Lower lobe of right lung (tissue), 2 donors: Measurements from ENCODE around the gene SNX8. TPM values are rescaled to one million over a fixed set of nuclear protein-coding genes. Genes with fewer than 3 reads are reported as not detected.
A peak's percentile ranks its signal among the peaks of the same experiment; 100 is the strongest.

Experiments used
- ATAC-seq, 2 donors: fragments of 200-7000 bp; cut with Tn5 transposase; one replicate each; pipeline ENCODE4 v1.9.1; 2020 to 2022; ENCODE audit warnings: mild to moderate bottlenecking in 2 of 2, moderate library complexity in 2 of 2
- DNase-seq: peaks from one replicate; pipeline ENCODE4 v3.0.0-alpha.2; 2020
- H3K27ac ChIP-seq: fragments of 200-600 bp; one replicate; pipeline ENCODE4 v1.8.0; 2022
- H3K27me3 ChIP-seq: fragments of 200-600 bp; one replicate; pipeline ENCODE4 v1.8.0; 2022; ENCODE audit warnings: low read depth
- H3K36me3 ChIP-seq: fragments of 200-600 bp; one replicate; pipeline ENCODE4 v1.8.0; 2022; ENCODE audit warnings: mild to moderate bottlenecking
- H3K4me1 ChIP-seq: fragments of 200-600 bp; one replicate; pipeline ENCODE4 v1.8.0; 2022
- H3K4me3 ChIP-seq: fragments of 200-600 bp; one replicate; pipeline ENCODE4 v1.8.0; 2022; ENCODE audit warnings: mild to moderate bottlenecking
- H3K9me3 ChIP-seq: fragments of 200-600 bp; one replicate; pipeline ENCODE4 v1.8.0; 2022
- CTCF ChIP-seq: fragments of 200-600 bp; IDR thresholded peaks from one replicate; pipeline ENCODE4 v1.8.0; 2022; ENCODE audit warnings: antibody characterized with exemption, mild to moderate bottlenecking
- intact Hi-C: fragments of 100-400 bp; cut with DNase I; formaldehyde crosslinking; loops from one replicate; pipeline ENCODE4 v1.11.0; 2022
- total RNA-seq: library from RNA; stranded (reverse); fragmentation: NEBNext Ultra II Directional; extraction: Animal tissue kit (Norgen Biotek cat#: 25700); gene quantifications from one replicate; pipeline ENCODE4 v1.2.1, GENCODE V29; 2021
- donor health status: DM: no; HTN: yes; CAD: no; lungs with severe emphysema.

Gene SNX8
- total RNA-seq, 1 donor from 2014 or later = 43.1 TPM

- H3K36me3 ChIP-seq = peaks cover 93% of the 10 kb centered on the region
- intact Hi-C loops = no loop called here
- no peak for DNase-seq
- no peak overlapping the region for H3K27ac ChIP-seq
- no peaks in the 10 kb centered on the region for H3K27me3 ChIP-seq
- ATAC-seq = no peak
- H3K9me3 ChIP-seq = no peaks in the 10 kb centered on the region
- TF ChIP-seq CTCF = no peak
- no peaks in the 10 kb centered on the region for H3K4me1 ChIP-seq
- H3K4me3 ChIP-seq = no peak overlapping the region
Observed at GRCh38 chr7:2215851-2216250, 98.4 kb downstream of the SNX8 start.

DNA sequence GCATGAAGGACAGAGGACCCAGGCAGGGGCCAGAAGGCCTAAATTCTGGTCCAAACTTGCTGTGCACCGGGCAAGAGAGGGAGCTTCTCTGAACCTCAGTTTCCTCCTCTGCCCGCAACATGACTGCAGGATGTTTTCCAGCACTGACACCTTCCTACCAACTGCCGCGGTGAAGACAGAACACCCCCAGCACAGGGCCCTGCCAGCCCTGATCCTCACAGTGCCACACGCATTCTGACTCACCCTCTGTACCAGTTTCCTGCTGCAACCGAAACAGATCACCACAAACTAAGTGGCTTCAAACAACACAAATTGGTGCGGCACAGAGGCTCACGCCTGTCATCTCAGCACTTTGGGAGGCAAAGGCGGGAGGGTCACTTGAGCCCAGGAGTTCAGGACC is 99.6 kb downstream of the SNX8 start:
- DNase-seq = no peak
- Histone ChIP-seq H3K4me3 (no peak overlapping the region), H3K4me1 (no peaks in the 10 kb centered on the region), H3K9me3 (no peaks in the 10 kb centered on the region), H3K27me3 (no peaks in the 10 kb centered on the region), H3K36me3 (peaks cover 83% of the 10 kb centered on the region), H3K27ac (no peak overlapping the region)
- no peak for ATAC-seq
- intact Hi-C loops = no loop called here
- no peak for TF ChIP-seq CTCF

- Histone ChIP-seq H3K27ac (no peak overlapping the region), H3K27me3 (no peaks in the 10 kb centered on the region), H3K4me1 (no peaks in the 10 kb centered on the region), H3K4me3 (no peak overlapping the region), H3K9me3 (no peaks in the 10 kb centered on the region), H3K36me3 (peaks cover 77% of the 10 kb centered on the region)
- intact Hi-C loops = no loop called here
- TF ChIP-seq CTCF = no peak
- DNase-seq = peak; percentile 21
- no peak for ATAC-seq
Observed at GRCh38 chr7:2213551-2214215, 100.6 kb downstream of the SNX8 start.

GRCh38 chr7:2212906-2213305 is 101.3 kb downstream of the SNX8 start:
- intact Hi-C loops = no loop called here
- Histone ChIP-seq H3K4me3 (no peak overlapping the region), H3K36me3 (peaks cover 77% of the 10 kb centered on the region), H3K27ac (no peak overlapping the region), H3K27me3 (no peaks in the 10 kb centered on the region), H3K9me3 (no peaks in the 10 kb centered on the region), H3K4me1 (no peaks in the 10 kb centered on the region)
- ATAC-seq = no peak
- TF ChIP-seq CTCF = no peak
- peak; percentile 21 for DNase-seq

DNA sequence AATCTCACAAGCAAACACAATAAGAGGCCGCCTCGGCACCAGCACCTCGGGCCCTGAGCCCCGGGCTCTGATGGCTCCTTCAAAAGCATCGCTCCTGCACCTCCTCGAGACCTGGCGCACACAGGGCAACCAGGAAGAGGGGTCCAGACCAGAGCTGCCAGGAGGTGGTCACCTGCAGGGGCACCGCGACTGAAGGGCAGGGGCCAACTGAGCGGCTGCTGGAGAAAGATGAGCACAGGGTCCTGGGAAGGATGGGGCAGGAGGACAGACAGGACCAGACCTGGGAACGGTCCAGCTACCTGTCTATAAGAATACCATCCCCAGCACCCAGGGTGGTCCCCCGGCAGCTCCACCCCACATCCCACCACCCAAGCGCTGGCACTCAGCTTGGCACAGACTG is 102.3 kb downstream of the SNX8 start:
- TF ChIP-seq CTCF = no peak
- no peak overlapping the region for H3K27ac ChIP-seq
- intact Hi-C loops = no loop called here
- H3K4me1 ChIP-seq = no peaks in the 10 kb centered on the region
- no peaks in the 10 kb centered on the region for H3K9me3 ChIP-seq
- DNase-seq (peak; percentile 35), ATAC-seq (no peak)
- H3K4me3 ChIP-seq = no peak overlapping the region
- H3K36me3 ChIP-seq = peaks cover 77% of the 10 kb centered on the region
- H3K27me3 ChIP-seq = no peaks in the 10 kb centered on the region
